CD14-positive monocyte (primary cell): ENCODE results near the gene HERPUD1. TPM values are rescaled to one million over a fixed set of nuclear protein-coding genes. Genes with fewer than 3 reads are reported as not detected.

ENCODE experiments used
- DNase-seq, 3 donors: peaks; one replicate each; pipeline ENCODE4 v3.0.0-alpha.2; 2011 to 2022
- H2AFZ ChIP-seq: 2 replicates; pipeline ENCODE4 v1.6.0; 2012; ENCODE audit warnings: mild to moderate bottlenecking, low read depth, low read length, inconsistent platforms; ENCODE audit not compliant: insufficient read depth, poor library complexity, severe bottlenecking
- H3K27ac ChIP-seq, 2 donors: 1 replicate in 1 of 2; 2 replicates in 1 of 2; pipeline ENCODE4 v1.5.1; 2012 to 2013; ENCODE audit warnings: low read length in 2 of 2, control low read depth in 1 of 2, inconsistent platforms in 1 of 2, low read depth in 1 of 2, mild to moderate bottlenecking in 1 of 2
- H3K27me3 ChIP-seq, 2 donors: one replicate each; pipeline versions ENCODE4 v1.6.0 to v1.6.1; 2011 to 2013; ENCODE audit warnings: low read length in 2 of 2; ENCODE audit not compliant: control insufficient read depth in 2 of 2, insufficient read depth in 2 of 2
- H3K36me3 ChIP-seq, 2 donors: replicated peaks in 1 of 2; 1 replicate in 1 of 2; 2 replicates in 1 of 2; pipeline versions ENCODE4 v1.5.1 to v1.6.1; 2012 to 2013; ENCODE audit warnings: low read length in 2 of 2, control low read depth in 1 of 2, inconsistent platforms in 1 of 2, mild to moderate bottlenecking in 1 of 2; ENCODE audit not compliant: insufficient read depth in 2 of 2, control insufficient read depth in 1 of 2
- H3K4me1 ChIP-seq, 2 donors: 1 replicate in 1 of 2; 2 replicates in 1 of 2; pipeline versions ENCODE4 v1.5.1 to v1.6.1; 2012 to 2013; ENCODE audit warnings: low read length in 2 of 2, control low read depth in 1 of 2, inconsistent platforms in 1 of 2, mild to moderate bottlenecking in 1 of 2, moderate library complexity in 1 of 2; ENCODE audit not compliant: insufficient read depth in 2 of 2, control insufficient read depth in 1 of 2
- H3K4me2 ChIP-seq: replicated peaks from 2 replicates; pipeline ENCODE3; 2012; ENCODE audit warnings: low read length, moderate library complexity, mild to moderate bottlenecking; ENCODE audit not compliant: poor library complexity, severe bottlenecking; ENCODE audit errors: extremely low read depth
- H3K4me3 ChIP-seq, 3 experiments: fragments of 200-600 bp in 1 of 3; sonication (generic) in 1 of 3; replicated peaks in 1 of 3; 1 replicate in 2 of 3; 2 replicates in 1 of 3; pipeline ENCODE4 v1.5.1; 2011 to 2013; ENCODE audit warnings: low read length in 3 of 3, mild to moderate bottlenecking in 3 of 3, control low read depth in 2 of 3, low read depth in 2 of 3, inconsistent platforms in 1 of 3, moderate library complexity in 1 of 3
- H3K79me2 ChIP-seq: 2 replicates; pipeline ENCODE4 v1.6.0; 2012; ENCODE audit warnings: mild to moderate bottlenecking, control low read depth, inconsistent platforms, low read length, moderate library complexity; ENCODE audit not compliant: insufficient read depth
- H3K9ac ChIP-seq: 2 replicates; pipeline ENCODE4 v1.6.0; 2017; ENCODE audit warnings: low read length, mild to moderate bottlenecking; ENCODE audit not compliant: insufficient read depth, poor library complexity, severe bottlenecking
- H3K9me3 ChIP-seq, 2 donors: replicated peaks in 1 of 2; 1 replicate in 1 of 2; 2 replicates in 1 of 2; pipeline versions ENCODE4 v1.5.1 to v1.6.1; 2012 to 2013; ENCODE audit warnings: low read length in 2 of 2, control low read depth in 1 of 2; ENCODE audit not compliant: control insufficient read depth in 1 of 2, insufficient read depth in 1 of 2
- H4K20me1 ChIP-seq: 2 replicates; pipeline ENCODE4 v1.6.0; 2012; ENCODE audit warnings: mild to moderate bottlenecking, low read length, control low read depth, moderate library complexity; ENCODE audit not compliant: insufficient read depth
- H3K27ac Mint-ChIP-seq, 7 donors: one replicate each; pipeline ENCODE4 v1.8.0; 2020; ENCODE audit warnings: mild to moderate bottlenecking in 7 of 7, mixed read lengths in 7 of 7, moderate library complexity in 6 of 7, inconsistent platforms in 2 of 7
- H3K27me3 Mint-ChIP-seq, 3 donors: one replicate each; pipeline ENCODE4 v1.8.0; 2021 to 2022; ENCODE audit warnings: low read depth in 3 of 3, mild to moderate bottlenecking in 3 of 3, mixed read lengths in 3 of 3, moderate library complexity in 3 of 3, inconsistent platforms in 1 of 3
- H3K36me3 Mint-ChIP-seq, 2 donors: one replicate each; pipeline ENCODE4 v1.8.0; 2020; ENCODE audit warnings: mixed read lengths in 2 of 2, inconsistent platforms in 1 of 2, mild to moderate bottlenecking in 1 of 2
- H3K4me1 Mint-ChIP-seq: one replicate; pipeline ENCODE4 v1.8.0; 2020; ENCODE audit warnings: mild to moderate bottlenecking, mixed read lengths
- H3K4me3 Mint-ChIP-seq, 2 donors: one replicate each; pipeline ENCODE4 v1.8.0; 2020; ENCODE audit warnings: mild to moderate bottlenecking in 2 of 2, mixed read lengths in 2 of 2, moderate library complexity in 1 of 2
- H3K9me3 Mint-ChIP-seq, 7 donors: one replicate each; pipeline ENCODE4 v1.8.0; 2020 to 2022; ENCODE audit warnings: mixed read lengths in 7 of 7, mild to moderate bottlenecking in 6 of 7, moderate library complexity in 6 of 7, inconsistent platforms in 2 of 7
- CTCF ChIP-seq: fragments of 200-600 bp; IDR thresholded peaks from one replicate; pipeline ENCODE4 v1.8.0; 2022; ENCODE audit warnings: antibody characterized with exemption, mild to moderate bottlenecking
- WGBS: methylation state at CpG from one replicate; pipeline ENCODE4 v1.1.5; 2013; ENCODE audit warnings: missing lambda C conversion rate; ENCODE audit not compliant: insufficient coverage; 5-methylcytosine and 5-hydroxymethylcytosine counted together
- intact Hi-C, 2 donors: fragments of 100-400 bp; cut with micrococcal nuclease; formaldehyde crosslinking; loops; one replicate each; pipeline versions ENCODE4 v1.15.0 to v1.15.1; 2023
- polyA plus RNA-seq, 3 donors: library from polyadenylated mRNA; depleted of rRNA in 1 of 3; unstranded in 2 of 3; stranded (reverse) in 1 of 3; fragments of 300-500 nt in 2 of 3; fragments of >200 nt in 1 of 3; fragmentation: Illumina TruSeq in 2 of 3; gene quantifications; 1 replicate in 2 of 3; 2 replicates in 1 of 3; pipeline ENCODE4 v1.2.3, GENCODE V29; 2012 to 2021

Gene HERPUD1
- polyA plus RNA-seq, 3 donors = 179 to 454 (median 186) TPM

- Mint-ChIP-seq H3K4me3 (no peak overlapping the region), H3K36me3 (peaks cover 0 to 2% of the 10 kb centered on the region in 2 donors), H3K27ac (no peak overlapping the region), H3K9me3 (peaks cover 0 to under 1% (median 0%) of the 10 kb centered on the region in 7 donors), H3K27me3 (peaks cover 6 to 20% (median 9%) of the 10 kb centered on the region in 3 donors), H3K4me1 (peaks cover 17% of the 10 kb centered on the region)
- TF ChIP-seq CTCF = no peak
- no peaks in the 10 kb centered on the region for H3K36me3 ChIP-seq
- H3K4me2 ChIP-seq = no peak overlapping the region
- no peak overlapping the region for H3K9ac ChIP-seq
- intact Hi-C loops = no loop called here
- no peaks in the 10 kb centered on the region for H3K9me3 ChIP-seq
- H4K20me1 ChIP-seq = peaks cover 4% of the 10 kb centered on the region
- H3K79me2 ChIP-seq = peaks cover 5% of the 10 kb centered on the region
- H3K27ac ChIP-seq = no peak overlapping the region
- no peak overlapping the region for H2AFZ ChIP-seq
- WGBS = 0% methylated on average over 1 of the region's 2 CpGs
- no peak overlapping the region for H3K4me3 ChIP-seq
- H3K4me1 ChIP-seq = peaks cover 18 to 26% of the 10 kb centered on the region in 2 donors
- DNase-seq = no peak
- H3K27me3 ChIP-seq = no peaks in the 10 kb centered on the region
These were observed 4.5 kb upstream of the HERPUD1 start for GRCh38 chr16:56927471-56927870.

- no peak for DNase-seq
- Histone ChIP-seq H3K9me3 (no peaks in the 10 kb centered on the region), H3K36me3 (peaks cover 0 to 14% of the 10 kb centered on the region in 2 donors), H3K4me1 (peaks cover 26 to 31% of the 10 kb centered on the region in 2 donors), H3K4me3 (no peak overlapping the region), H3K9ac (no peak overlapping the region), H3K79me2 (peaks cover 26% of the 10 kb centered on the region), H2AFZ (no peak overlapping the region), H3K4me2 (no peak overlapping the region), H4K20me1 (peaks cover 25% of the 10 kb centered on the region), H3K27me3 (no peaks in the 10 kb centered on the region), H3K27ac (no peak overlapping the region)
- no peak for TF ChIP-seq CTCF
- Mint-ChIP-seq H3K9me3 (peaks cover 0 to 2% (median 0%) of the 10 kb centered on the region in 7 donors), H3K27me3 (peaks cover 2 to 18% (median 7%) of the 10 kb centered on the region in 3 donors), H3K4me1 (peaks cover 23% of the 10 kb centered on the region), H3K4me3 (no peak overlapping the region), H3K27ac (no peak overlapping the region), H3K36me3 (peaks cover 8 to 14% of the 10 kb centered on the region in 2 donors)
- 94% methylated on average over 3 of the region's 4 CpGs for WGBS
- intact Hi-C loops = loop anchor here (5.0 to 10.0 kb wide), 3 partner anchors 55 to 258 kb away; partner anchors contain the start of genes PSME3IP1 (in 1 of the 2), RSPRY1 (in 1 of the 2) and SLC12A3 (in 1 of the 2)
These were observed 2.3 kb upstream of the HERPUD1 start for GRCh38 chr16:56929639-56930038.
